ENCODE data around the gene CHSY1.

GRCh38 chr15:101158166-101159095 lies 93.4 kb downstream of the CHSY1 start:
- TF ChIP-seq SREBF2 (IDR thresholded peaks at IDR 0.05) (no peak), CTCF (IDR thresholded peaks at IDR 0.05) (no peak), POLR2A (IDR thresholded peaks at IDR 0.05; ENCODE audit: low read length) (no peak), HOXA7 (CRISPR knock-in tag; IDR thresholded peaks at IDR 0.05) (no peak)

Measured in A549 (cell line).